Measurements from ENCODE around the gene CDC25A.

DNA sequence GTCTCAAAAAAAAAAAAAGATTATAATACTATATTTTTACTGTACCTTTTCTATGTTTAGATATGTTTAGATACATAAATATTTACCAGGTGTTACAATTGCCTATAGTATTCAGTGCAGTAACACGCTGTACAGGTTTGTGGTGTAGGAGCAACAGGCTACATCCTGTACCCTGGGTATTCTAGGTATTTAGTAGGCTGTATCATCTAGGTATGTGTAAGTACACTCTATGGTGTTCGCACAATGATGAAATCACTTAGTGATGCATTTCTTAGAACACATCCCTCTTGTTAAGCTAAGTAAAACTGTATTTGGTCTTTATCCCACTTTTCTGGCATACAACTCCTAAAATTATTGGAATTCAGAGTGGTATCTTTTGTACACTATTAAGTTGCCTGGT lies 77.8 kb downstream of the CDC25A start:
- TF ChIP-seq, protein P1, sequence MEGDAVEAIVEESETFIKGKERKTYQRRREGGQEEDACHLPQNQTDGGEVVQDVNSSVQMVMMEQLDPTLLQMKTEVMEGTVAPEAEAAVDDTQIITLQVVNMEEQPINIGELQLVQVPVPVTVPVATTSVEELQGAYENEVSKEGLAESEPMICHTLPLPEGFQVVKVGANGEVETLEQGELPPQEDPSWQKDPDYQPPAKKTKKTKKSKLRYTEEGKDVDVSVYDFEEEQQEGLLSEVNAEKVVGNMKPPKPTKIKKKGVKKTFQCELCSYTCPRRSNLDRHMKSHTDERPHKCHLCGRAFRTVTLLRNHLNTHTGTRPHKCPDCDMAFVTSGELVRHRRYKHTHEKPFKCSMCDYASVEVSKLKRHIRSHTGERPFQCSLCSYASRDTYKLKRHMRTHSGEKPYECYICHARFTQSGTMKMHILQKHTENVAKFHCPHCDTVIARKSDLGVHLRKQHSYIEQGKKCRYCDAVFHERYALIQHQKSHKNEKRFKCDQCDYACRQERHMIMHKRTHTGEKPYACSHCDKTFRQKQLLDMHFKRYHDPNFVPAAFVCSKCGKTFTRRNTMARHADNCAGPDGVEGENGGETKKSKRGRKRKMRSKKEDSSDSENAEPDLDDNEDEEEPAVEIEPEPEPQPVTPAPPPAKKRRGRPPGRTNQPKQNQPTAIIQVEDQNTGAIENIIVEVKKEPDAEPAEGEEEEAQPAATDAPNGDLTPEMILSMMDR (IDR thresholded peaks at IDR 0.05): no peak
- TF ChIP-seq POLR2A (IDR thresholded peaks at IDR 0.05): no peak
- no peak for TF ChIP-seq EP300 (IDR thresholded peaks at IDR 0.05; ENCODE audit: low read depth)
- no peak for TF ChIP-seq POLR2AphosphoS5 (IDR thresholded peaks at IDR 0.05)
